PC-3 (cell line): ENCODE measurements around the gene NUDT8. TPM values are rescaled to one million over a fixed set of nuclear protein-coding genes. Genes with fewer than 3 reads are reported as not detected.
A peak's percentile ranks its signal among the peaks of the same experiment; 100 is the strongest.

Source experiments
- ATAC-seq: fragments of 200-7000 bp; cut with Tn5 transposase; 2 replicates; pipeline ENCODE4 v1.9.1; 2020; ENCODE audit warnings: mild to moderate bottlenecking, moderate library complexity
- BruUV-seq: library from RNA; stranded (reverse); fragments of 400-500 nt; replicated peaks from 2 replicates; lab custom pipeline; 2021; lab: Mats Ljungman, UMichigan
- CTCF ChIA-PET: fragments of 300-600 bp; sonication (Branson Sonifier 250); formaldehyde crosslinking; loops from one replicate; lab custom pipeline; 2022; ENCODE audit warnings: antibody characterized with exemption; lab: Charles Lee
- POLR2A ChIA-PET: fragments of 300-600 bp; sonication (Branson Sonifier 250); formaldehyde crosslinking; loops from one replicate; lab custom pipeline; 2022; ENCODE audit warnings: antibody characterized with exemption; ENCODE audit not compliant: unreplicated experiment; lab: Charles Lee
- DNase-seq: peaks from one replicate; pipeline ENCODE4 v3.0.0-alpha.2; 2015
- H2AFZ ChIP-seq: fragments of 300-600 bp; sonication (generic); 2 replicates; pipeline ENCODE4 v1.6.0; 2016; ENCODE audit warnings: antibody characterized with exemption, low read length
- H3F3A ChIP-seq: fragments of 300-600 bp; sonication (generic); one replicate; pipeline ENCODE4 v1.6.0; 2017; ENCODE audit warnings: antibody characterized with exemption, low read length, control low read depth, mild to moderate bottlenecking; ENCODE audit not compliant: unreplicated experiment
- H3K27ac ChIP-seq: fragments of 300-600 bp; sonication (generic); 2 replicates; pipeline ENCODE4 v1.5.1; 2016; ENCODE audit warnings: mild to moderate bottlenecking, low read length
- H3K27me3 ChIP-seq: fragments of 300-600 bp; sonication (generic); 2 replicates; pipeline ENCODE4 v1.6.1; 2016; ENCODE audit warnings: low read length, mixed read lengths
- H3K36me3 ChIP-seq: fragments of 300-600 bp; sonication (generic); 2 replicates; pipeline ENCODE4 v1.6.1; 2016; ENCODE audit warnings: low read depth, mixed run types, low read length, mixed read lengths
- H3K4me1 ChIP-seq: fragments of 300-600 bp; sonication (generic); 2 replicates; pipeline ENCODE4 v1.5.1; 2016; ENCODE audit warnings: low read length; ENCODE audit not compliant: insufficient read depth
- H3K4me2 ChIP-seq: fragments of 300-600 bp; sonication (generic); 2 replicates; pipeline ENCODE4 v1.6.0; 2016; ENCODE audit warnings: low read length
- H3K4me3 ChIP-seq: fragments of 300-600 bp; sonication (generic); 2 replicates; pipeline ENCODE4 v1.5.1; 2016; ENCODE audit warnings: mild to moderate bottlenecking, low read length, mixed read lengths
- H3K79me2 ChIP-seq: fragments of 300-600 bp; sonication (generic); 2 replicates; pipeline ENCODE4 v1.6.1; 2017; ENCODE audit warnings: low read length, mixed read lengths
- H3K9ac ChIP-seq: fragments of 300-600 bp; sonication (generic); 2 replicates; pipeline ENCODE4 v1.6.0; 2016; ENCODE audit warnings: mild to moderate bottlenecking, low read length
- H3K9me2 ChIP-seq: fragments of 300-600 bp; sonication (generic); replicated peaks from 2 replicates; pipeline ENCODE4 v1.6.1; 2016; ENCODE audit warnings: mixed run types, low read length, mixed read lengths
- H3K9me3 ChIP-seq: fragments of 300-600 bp; sonication (generic); 2 replicates; pipeline ENCODE4 v1.6.1; 2016; ENCODE audit warnings: low read length, mixed read lengths
- H4K20me1 ChIP-seq: fragments of 300-600 bp; sonication (generic); 2 replicates; pipeline ENCODE4 v1.6.1; 2016; ENCODE audit warnings: low read length, mixed read lengths
- CTCF ChIP-seq: fragments of 300-600 bp; sonication (generic); conservative IDR thresholded peaks from 2 replicates; pipeline ENCODE4 v1.5.1; 2017; ENCODE audit warnings: antibody characterized with exemption, low read depth, mild to moderate bottlenecking, low read length
- EZH2 ChIP-seq: fragments of 300-600 bp; sonication (generic); IDR thresholded peaks from one replicate; pipeline ENCODE4 v1.6.1; 2017; ENCODE audit warnings: antibody characterized with exemption, mild to moderate bottlenecking, low read length; ENCODE audit not compliant: unreplicated experiment
- EZH2phosphoT487 ChIP-seq: fragments of 300-600 bp; sonication (generic); IDR thresholded peaks from 2 replicates; pipeline ENCODE4 v1.6.1; 2018; ENCODE audit warnings: mild to moderate bottlenecking, antibody characterized with exemption, low read length, borderline replicate concordance
- intact Hi-C: fragments of 100-400 bp; cut with micrococcal nuclease; formaldehyde crosslinking; loops from 2 replicates; pipeline ENCODE4 v1.9.0; 2023
- total RNA-seq: library from RNA; depleted of rRNA; stranded (reverse); fragments of >200 nt; gene quantifications from 2 replicates; pipeline ENCODE4 v1.2.3, GENCODE V29; 2014

NUDT8 gene
- total RNA-seq, 1 experiment from 2014 or later: 50.6 TPM

GRCh38 chr11:67584881-67585873, 44.6 kb downstream of the NUDT8 start:
- no peaks in the 10 kb centered on the region for H3F3A ChIP-seq
- no peak overlapping the region for H2AFZ ChIP-seq
- H3K9me3 ChIP-seq: no peaks in the 10 kb centered on the region
- DNase-seq (no peak), ATAC-seq (no peak)
- intact Hi-C loops: no loop called here
- peak overlapping the region; percentile 76 for H3K4me3 ChIP-seq
- ChIA-PET CTCF (no interaction called here), POLR2A (no interaction called here)
- no peaks in the 10 kb centered on the region for H3K27me3 ChIP-seq
- peak overlapping the region; percentile 89; the same call in 1 of the 2 replicates for H3K9ac ChIP-seq
- H3K4me2 ChIP-seq: peak overlapping the region; percentile 80
- BruUV-seq: no TSS peak
- H3K79me2 ChIP-seq: peaks cover 19% of the 10 kb centered on the region
- no peak for TF ChIP-seq EZH2phosphoT487
- TF ChIP-seq EZH2: no peak
- no peak for TF ChIP-seq CTCF
- no peak overlapping the region for H3K27ac ChIP-seq
- H3K9me2 ChIP-seq: no peaks in the 10 kb centered on the region
- H3K36me3 ChIP-seq: peaks cover 7% of the 10 kb centered on the region; the same call in 1 of the 2 replicates
- peaks cover 26% of the 10 kb centered on the region for H3K4me1 ChIP-seq
- 0 out of 2 replicates have a peak, but pooled peaks cover 6% of the 10 kb centered on the region for H4K20me1 ChIP-seq

GRCh38 chr11:67584205-67584880, 45.4 kb downstream of the NUDT8 start:
- 0 out of 2 replicates have a peak overlapping the region, but pooled peaks have one; percentile 32 for H2AFZ ChIP-seq
- DNase-seq (peak; percentile 19), ATAC-seq (peak; percentile 16)
- H3K9me3 ChIP-seq: no peaks in the 10 kb centered on the region
- intact Hi-C loops: no loop called here
- TSS peak; percentile 46 for BruUV-seq
- H3K27ac ChIP-seq: peak overlapping the region; percentile 46
- no peak for TF ChIP-seq CTCF
- no peak for TF ChIP-seq EZH2phosphoT487
- no peak for TF ChIP-seq EZH2
- 0 out of 2 replicates have a peak, but pooled peaks cover 6% of the 10 kb centered on the region for H4K20me1 ChIP-seq
- H3K4me2 ChIP-seq: peak overlapping the region; percentile 80
- peaks cover 7% of the 10 kb centered on the region; the same call in 1 of the 2 replicates for H3K36me3 ChIP-seq
- H3K27me3 ChIP-seq: no peaks in the 10 kb centered on the region
- peak overlapping the region; percentile 76 for H3K4me3 ChIP-seq
- no peaks in the 10 kb centered on the region for H3F3A ChIP-seq
- ChIA-PET POLR2A (no interaction called here), CTCF (interaction anchor here (0.6 to 0.8 kb wide), 2 partner anchors 14 to 30 kb away, joined by 3 read pairs; no protein-coding TSS in a partner anchor)
- peaks cover 26% of the 10 kb centered on the region for H3K4me1 ChIP-seq
- no peaks in the 10 kb centered on the region for H3K9me2 ChIP-seq
- H3K9ac ChIP-seq: peak overlapping the region; percentile 89
- H3K79me2 ChIP-seq: peaks cover 19% of the 10 kb centered on the region
